Motor neuron (in vitro differentiated cells): ENCODE data around the gene CHRM5. TPM values are rescaled to one million over a fixed set of nuclear protein-coding genes. Genes with fewer than 3 reads are reported as not detected.

ENCODE experiments used
- ATAC-seq, 8 experiments: fragments of 200-7000 bp; cut with Tn5 transposase; replicated peaks in 6 of 8; 2 replicates each; pipeline ENCODE4 v1.8.0; 2021; ENCODE audit warnings: mild to moderate bottlenecking in 8 of 8, moderate library complexity in 8 of 8
- H3K27ac ChIP-seq, 2 donors: fragments of 250-450 bp; sonication (Bioruptor Pico); 2 replicates each; pipeline ENCODE4 v1.9.0; 2021; ENCODE audit warnings: antibody characterized with exemption in 2 of 2, mild to moderate bottlenecking in 2 of 2, moderate library complexity in 1 of 2
- H3K4me1 ChIP-seq, 2 donors: fragments of 250-450 bp; sonication (Bioruptor Pico); replicated peaks in 1 of 2; 2 replicates each; pipeline ENCODE4 v1.6.1; 2021; ENCODE audit warnings: antibody characterized with exemption in 2 of 2, mild to moderate bottlenecking in 2 of 2, moderate library complexity in 1 of 2
- H3K4me3 ChIP-seq, 5 donors: fragments of 250-450 bp; sonication (Bioruptor Pico); 2 replicates each; pipeline ENCODE4 v1.9.0; 2021; ENCODE audit warnings: antibody characterized with exemption in 5 of 5, mild to moderate bottlenecking in 5 of 5, moderate library complexity in 4 of 5
- whole genome bisulfite sequencing, 10 experiments: fragments of 450-650 bp; shearing (Covaris generic); methylation state at CpG; one replicate each; pipeline ENCODE4 v1.0.0; 2022; 5-methylcytosine and 5-hydroxymethylcytosine counted together
- in situ Hi-C, 9 experiments: fragments of 400-800 bp; cut with MboI; loops; one replicate each; pipeline ENCODE4 v1.15.0; 2021; ENCODE audit warnings: low sequenced_read_pairs in 9 of 9, low pct_unique_long_range_greater_than_20kb in 2 of 9; ENCODE audit not compliant: unreplicated experiment in 9 of 9
- total RNA-seq, 8 experiments: library from RNA; unstranded; fragments of 300-600 nt; gene quantifications; 2 replicates each; pipeline versions ENCODE4 v1.2.3 to v1.2.4, GENCODE V29; 2022

CHRM5 gene
- total RNA-seq, 8 experiments from 2014 or later = 0.05 to 1.4 (median 0.46) TPM

DNA sequence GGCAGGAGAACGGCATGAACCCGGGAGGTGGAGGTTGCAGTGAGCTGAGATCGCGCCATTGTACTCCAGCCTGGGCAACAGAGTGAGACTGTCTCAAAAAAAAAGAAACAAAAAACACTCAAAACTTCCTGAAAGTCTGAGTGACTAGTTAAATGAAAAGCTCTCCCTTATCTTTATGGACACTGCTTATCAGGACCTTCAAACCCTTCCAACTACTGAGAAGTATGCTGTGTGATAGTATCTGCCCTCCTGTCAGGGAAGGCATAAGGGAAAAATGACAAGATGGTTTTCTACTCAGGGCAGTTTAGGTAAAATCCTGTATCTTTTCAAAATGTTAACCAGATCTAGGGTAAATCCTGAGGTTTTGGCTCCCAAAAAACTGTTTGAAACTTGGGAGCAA, 111.6 kb downstream of the CHRM5 start:
- in situ Hi-C loops = loop anchor here in 3 of 9 experiments (25.0 kb wide), 3 partner anchors 257 to 832 kb away; partner anchors contain the start of genes GOLGA8B (in 1 of the 3), NOP10 (in 1 of the 3), NUTM1 (in 1 of the 3) and SLC12A6 (in 1 of the 3)
- Histone ChIP-seq H3K4me1 (no peaks in the 10 kb centered on the region), H3K27ac (no peak overlapping the region), H3K4me3 (no peak overlapping the region)
- 89 to 100% (median 95%) methylated on average over 2 to 4 of the region's 4 CpGs; no CpG with 5 or more reads in 6 of the 10 experiments for WGBS, 10 experiments
- no peak for ATAC-seq

DNA sequence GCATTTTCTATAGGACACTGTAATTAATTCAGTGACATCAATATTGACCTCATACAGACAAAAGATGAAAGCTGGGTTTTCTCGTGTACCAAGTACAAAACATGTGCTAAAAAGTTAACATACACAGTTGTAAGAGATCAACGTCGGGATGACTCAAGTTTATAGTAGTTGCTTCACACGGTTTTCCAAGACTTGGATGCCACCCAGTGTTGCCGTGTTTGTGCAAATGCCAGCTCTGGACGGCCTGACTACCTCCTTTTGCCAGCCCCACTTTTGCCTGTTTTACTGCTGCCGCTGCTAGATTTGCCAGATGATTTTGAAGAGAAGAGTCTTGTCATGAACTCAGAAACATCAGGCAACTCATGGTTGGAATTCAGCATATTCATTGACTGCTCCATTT, 115.8 kb downstream of the CHRM5 start:
- Histone ChIP-seq H3K4me3 (no peak overlapping the region), H3K4me1 (no peaks in the 10 kb centered on the region), H3K27ac (no peak overlapping the region)
- 4 to 93% (median 83%) methylated on average over 1 to 7 of the region's 7 CpGs for WGBS, 10 experiments
- in situ Hi-C loops = loop anchor here in 3 of 9 experiments (25.0 kb wide), 3 partner anchors 253 to 828 kb away; partner anchors contain the start of genes GOLGA8B (in 1 of the 3), NOP10 (in 1 of the 3), NUTM1 (in 1 of the 3) and SLC12A6 (in 1 of the 3)
- peak in 2 of 8 experiments; percentile 25 to 79 for ATAC-seq

DNA sequence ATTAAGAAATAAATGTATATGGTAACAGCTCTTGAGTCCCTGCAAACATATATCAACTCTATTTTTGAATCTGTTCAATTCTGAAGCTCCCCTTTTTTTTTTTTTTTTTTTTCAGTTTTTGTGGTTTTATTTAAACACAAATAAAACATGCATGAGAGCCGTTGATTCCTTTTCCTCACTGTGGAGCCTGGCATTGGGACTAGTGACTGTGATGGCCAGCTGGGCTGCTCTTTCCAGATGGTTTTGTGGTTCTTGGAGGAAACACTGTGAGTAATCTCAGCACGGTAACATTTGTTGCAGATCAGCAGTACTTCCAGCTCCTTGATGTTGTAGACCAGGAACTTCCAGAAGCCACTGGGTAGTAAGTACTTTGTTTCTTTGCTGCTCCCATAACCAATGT, 117.4 kb downstream of the CHRM5 start:
- ATAC-seq = no peak
- in situ Hi-C loops = loop anchor here in 3 of 9 experiments (25.0 kb wide), 3 partner anchors 252 to 827 kb away; partner anchors contain the start of genes GOLGA8B (in 1 of the 3), NOP10 (in 1 of the 3), NUTM1 (in 1 of the 3) and SLC12A6 (in 1 of the 3)
- WGBS, 10 experiments = 0 to 100% (median 85%) methylated on average over 1 to 2 of the region's 2 CpGs; no CpG with 5 or more reads in 2 of the 10 experiments
- Histone ChIP-seq H3K4me1 (no peaks in the 10 kb centered on the region), H3K4me3 (no peak overlapping the region), H3K27ac (no peak overlapping the region)

DNA sequence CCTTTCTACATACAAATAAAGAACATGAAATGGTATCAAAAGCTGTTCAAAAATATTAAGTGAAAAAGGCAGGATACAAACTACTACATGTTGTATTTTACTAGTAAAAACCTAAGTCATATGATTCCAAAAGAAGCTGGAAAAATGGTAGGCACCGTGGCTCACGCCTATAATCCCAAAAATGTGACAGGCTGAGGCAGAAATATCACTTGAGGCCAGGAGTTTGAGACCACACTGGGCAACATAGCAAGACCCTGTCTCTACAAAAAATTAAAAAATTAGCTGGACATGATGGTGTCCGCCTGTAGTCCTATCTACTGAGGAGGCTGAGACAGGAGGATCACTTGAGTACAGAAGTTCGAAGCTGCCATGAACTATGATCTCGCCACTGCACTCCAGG, 131.6 kb downstream of the CHRM5 start:
- ATAC-seq = no peak
- WGBS, 10 experiments = 15 to 100% (median 88%) methylated on average over 1 to 5 of the region's 5 CpGs; no CpG with 5 or more reads in 1 of the 10 experiments
- in situ Hi-C loops = loop anchor here in 7 of 9 experiments (10.0 to 25.0 kb wide), 7 partner anchors 112 to 812 kb away; partner anchors contain the start of genes KATNBL1 (in 5 of the 7), EMC4 (in 1 of the 7), GOLGA8B (in 1 of the 7) and LPCAT4 (in 1 of the 7)

DNA sequence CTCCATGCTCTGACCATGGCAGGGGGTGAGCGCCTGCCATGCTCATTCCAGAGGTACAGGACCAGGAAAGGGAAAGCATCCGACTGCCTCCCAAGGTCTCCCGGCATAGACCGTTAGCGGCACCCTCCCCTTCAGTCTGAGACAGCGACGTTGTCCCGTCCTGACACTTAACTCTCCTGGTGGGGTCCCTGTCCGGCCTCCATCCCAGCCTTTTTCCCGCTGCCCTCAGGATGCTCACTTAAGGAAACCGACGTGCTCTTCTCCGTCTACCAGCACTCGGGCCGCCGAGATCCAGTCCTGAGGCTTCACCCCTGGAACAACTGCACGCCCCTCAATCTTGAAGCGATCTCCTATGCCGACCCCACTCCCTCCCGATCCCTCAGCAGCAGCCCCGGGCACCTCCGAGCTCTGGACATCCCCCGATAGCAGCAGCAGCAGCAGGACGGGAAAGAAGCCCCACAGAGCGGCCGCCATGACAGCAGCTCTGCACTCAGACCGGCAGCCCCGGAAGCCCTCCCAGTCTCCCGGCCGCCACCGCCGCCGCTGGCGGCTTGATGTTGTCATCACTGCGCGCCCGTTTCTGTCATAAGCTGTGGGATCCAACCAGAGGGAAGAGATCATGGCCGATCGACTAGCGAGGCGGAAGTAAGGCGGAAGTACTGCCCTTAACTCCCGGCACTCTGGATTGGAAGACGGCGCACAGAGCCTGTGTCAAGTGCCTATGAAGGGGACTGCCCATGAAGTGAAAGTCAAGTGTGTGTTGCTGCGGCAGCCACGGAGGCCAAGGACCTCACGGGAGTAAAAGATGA, 133.3 kb downstream of the CHRM5 start, which contains the start of the genes EMC7 and PGBD4:
EMC7 (minus strand) TSS at position 497 of the 809 bp plus-strand sequence; CDS start at position 474, 23 bp downstream.
PGBD4 (plus strand) TSS at position 718 of the 809 bp plus-strand sequence. CDS start 449 bp downstream, outside the sequence.
- WGBS, 10 experiments = 0 to 8% (median 0%) methylated on average over 1 to 13 of the region's 48 CpGs; no CpG with 5 or more reads in 2 of the 10 experiments
- H3K27ac ChIP-seq = peak within 1 kb of the TSS; percentile 91 to 92
- peak within 1 kb of the TSS; percentile 64 to 99 (median 91) for H3K4me3 ChIP-seq
- peak; percentile 96 to 100 (median 99) for ATAC-seq
- H3K4me1 ChIP-seq = peaks cover 6 to 10% of the 10 kb centered on the region in 2 donors
- in situ Hi-C loops = loop anchor here in 6 of 9 experiments (10.0 to 25.0 kb wide), 4 partner anchors 111 to 261 kb away; partner anchors contain the start of genes KATNBL1 (in 5 of the 6), EMC4 (in 1 of the 6) and LPCAT4 (in 1 of the 6)

More for the DNA sequence above, 131.6 kb downstream of the CHRM5 start:
- peaks cover 6 to 10% of the 10 kb centered on the region in 2 donors for H3K4me1 ChIP-seq
- H3K27ac ChIP-seq = no peak overlapping the region
- peak overlapping the region in 1 of 5 donors; percentile 99 for H3K4me3 ChIP-seq

DNA sequence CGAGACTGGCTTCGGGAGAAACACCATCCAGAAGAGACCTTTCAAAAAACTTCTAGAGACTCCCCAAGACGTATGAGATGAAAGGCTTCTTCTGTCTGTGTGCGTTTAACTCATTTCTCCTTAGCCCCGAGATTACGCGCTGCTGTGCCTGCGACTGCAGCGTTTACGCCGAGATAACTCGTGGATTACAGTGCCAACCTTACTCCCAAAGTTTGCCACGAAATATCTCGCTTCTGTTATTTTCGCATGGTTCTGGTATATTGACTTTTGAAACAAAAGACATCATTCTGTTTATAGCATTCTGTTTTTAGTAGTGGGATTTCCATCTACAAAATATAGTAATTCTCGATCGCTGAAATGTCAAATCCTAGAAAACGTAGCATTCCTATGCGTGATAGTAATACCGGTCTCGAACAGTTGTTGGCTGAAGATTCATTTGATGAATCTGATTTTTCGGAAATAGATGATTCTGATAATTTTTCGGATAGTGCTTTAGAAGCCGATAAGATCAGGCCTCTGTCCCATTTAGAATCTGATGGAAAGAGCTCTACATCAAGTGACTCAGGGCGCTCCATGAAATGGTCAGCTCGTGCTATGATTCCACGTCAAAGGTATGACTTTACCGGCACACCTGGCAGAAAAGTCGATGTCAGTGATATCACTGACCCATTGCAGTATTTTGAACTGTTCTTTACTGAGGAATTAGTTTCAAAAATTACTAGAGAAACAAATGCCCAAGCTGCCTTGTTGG, 134.1 kb downstream of the CHRM5 start:
- no peak for ATAC-seq
- Histone ChIP-seq H3K27ac (peak overlapping the region; percentile 60 to 76), H3K4me1 (peaks cover 6 to 10% of the 10 kb centered on the region in 2 donors), H3K4me3 (peak overlapping the region; percentile 64 to 99 (median 91))
- 0 to 58% (median 22%) methylated on average over 3 to 22 of the region's 29 CpGs for WGBS, 10 experiments
- in situ Hi-C loops = loop anchor here in 6 of 9 experiments (10.0 to 25.0 kb wide), 4 partner anchors 110 to 260 kb away; partner anchors contain the start of genes KATNBL1 (in 5 of the 6), EMC4 (in 1 of the 6) and LPCAT4 (in 1 of the 6)

DNA sequence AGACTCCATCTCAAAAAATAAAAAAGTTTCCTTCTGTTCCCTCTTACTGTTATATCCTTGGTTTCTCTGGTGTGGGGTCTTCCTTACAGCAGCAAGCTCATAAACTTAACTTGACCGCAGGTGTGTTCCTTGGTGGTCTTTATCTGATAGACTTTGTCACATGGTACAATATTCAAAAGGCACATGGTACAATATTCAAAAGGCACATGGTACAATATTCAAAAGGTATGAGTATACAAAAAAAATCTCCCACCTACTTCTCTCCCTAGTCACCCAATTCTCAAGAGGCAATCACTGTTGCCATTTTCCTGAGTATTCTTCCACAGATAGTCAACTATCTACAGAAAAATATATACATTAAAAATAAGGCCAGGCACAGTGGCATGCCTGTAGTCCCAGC, 138.1 kb downstream of the CHRM5 start:
- no peak overlapping the region for H3K4me3 ChIP-seq
- in situ Hi-C loops = loop anchor here in 6 of 9 experiments (10.0 to 25.0 kb wide), 4 partner anchors 106 to 256 kb away; partner anchors contain the start of genes KATNBL1 (in 5 of the 6), EMC4 (in 1 of the 6) and LPCAT4 (in 1 of the 6)
- 80 to 100% (median 100%) methylated on average over 1 of the region's 1 CpG; no CpG with 5 or more reads in 6 of the 10 experiments for WGBS, 10 experiments
- no peak for ATAC-seq
- no peak overlapping the region for H3K27ac ChIP-seq
- H3K4me1 ChIP-seq = peaks cover 6% of the 10 kb centered on the region in 2 donors

DNA sequence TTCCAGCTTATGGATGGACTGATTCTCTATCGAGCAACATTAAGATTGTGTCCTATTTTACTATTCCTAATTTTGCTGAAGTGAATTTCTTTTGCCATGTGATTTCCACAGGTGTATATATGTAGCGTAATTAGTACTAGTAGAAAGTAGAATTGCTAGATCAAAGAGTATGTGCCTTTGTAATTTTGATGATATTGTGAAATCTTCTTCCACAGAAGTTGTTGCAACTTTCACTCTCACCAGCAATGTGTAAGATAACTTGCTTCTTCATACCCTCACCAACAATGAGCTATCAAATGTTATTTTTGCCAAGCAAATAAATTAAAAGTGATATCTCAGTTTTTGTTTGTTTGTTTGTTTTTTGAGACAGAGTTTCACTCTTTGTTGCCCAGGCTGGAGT, 139.0 kb downstream of the CHRM5 start:
- no peak overlapping the region for H3K27ac ChIP-seq

DNA sequence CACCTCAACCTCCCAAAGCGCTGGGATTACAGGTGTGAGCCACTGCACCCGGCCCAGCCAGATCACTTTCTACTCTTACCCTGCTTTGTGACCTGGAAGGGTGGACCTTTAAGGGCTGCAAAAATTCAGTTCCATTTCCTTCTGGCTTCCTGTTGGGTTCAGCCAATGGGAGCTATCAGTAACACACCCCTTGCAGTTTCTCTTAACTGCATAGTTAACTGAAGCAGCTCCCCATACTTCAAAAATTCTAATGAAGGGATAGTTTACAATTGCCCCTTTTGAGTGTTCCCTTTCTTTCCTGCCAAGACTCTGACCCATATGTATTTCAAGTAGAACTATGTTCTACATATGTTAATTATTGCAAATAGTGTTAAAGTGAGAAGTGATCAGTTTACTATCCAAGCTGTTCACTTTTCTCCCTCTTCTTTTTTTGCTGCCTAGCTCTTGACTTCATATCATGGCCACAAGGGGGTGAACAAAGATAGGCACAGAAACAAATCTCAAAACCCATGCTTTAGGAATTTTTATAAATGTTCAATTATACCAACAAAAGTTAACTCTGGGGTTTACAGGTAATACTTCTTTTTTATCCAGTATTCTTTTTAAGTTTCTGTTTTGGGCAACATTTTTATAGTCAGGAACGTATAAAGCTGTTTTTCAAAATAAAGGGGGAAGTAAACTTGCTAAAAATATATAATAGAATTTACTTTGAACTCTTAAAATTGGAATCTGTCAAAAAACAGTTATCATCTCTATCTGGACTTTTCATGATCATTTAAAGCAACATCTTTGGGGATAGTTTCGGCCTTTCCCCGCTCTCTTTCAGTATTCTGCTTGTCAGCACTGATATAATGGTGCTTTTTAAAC, 141.7 kb downstream of the CHRM5 start:
- H3K27ac ChIP-seq = no peak overlapping the region
- ATAC-seq = peak in 3 of 8 experiments; percentile 73 to 86 (median 82)
- in situ Hi-C loops = loop anchor here in 6 of 9 experiments (10.0 to 25.0 kb wide), 4 partner anchors 102 to 252 kb away; partner anchors contain the start of genes KATNBL1 (in 5 of the 6), EMC4 (in 1 of the 6) and LPCAT4 (in 1 of the 6)
- H3K4me3 ChIP-seq = no peak overlapping the region
- H3K4me1 ChIP-seq = no peaks in the 10 kb centered on the region
- WGBS, 10 experiments = 0 to 80% (median 67%) methylated on average over 3 to 5 of the region's 5 CpGs; no CpG with 5 or more reads in 1 of the 10 experiments

More for the DNA sequence above, 139.0 kb downstream of the CHRM5 start:
- in situ Hi-C loops = loop anchor here in 6 of 9 experiments (10.0 to 25.0 kb wide), 4 partner anchors 105 to 255 kb away; partner anchors contain the start of genes KATNBL1 (in 5 of the 6), EMC4 (in 1 of the 6) and LPCAT4 (in 1 of the 6)
- H3K4me1 ChIP-seq = peaks cover 6% of the 10 kb centered on the region in 2 donors
- no peak for ATAC-seq
- no peak overlapping the region for H3K4me3 ChIP-seq
- 73 to 100% (median 90%) methylated on average over 1 to 2 of the region's 2 CpGs for WGBS, 10 experiments

DNA sequence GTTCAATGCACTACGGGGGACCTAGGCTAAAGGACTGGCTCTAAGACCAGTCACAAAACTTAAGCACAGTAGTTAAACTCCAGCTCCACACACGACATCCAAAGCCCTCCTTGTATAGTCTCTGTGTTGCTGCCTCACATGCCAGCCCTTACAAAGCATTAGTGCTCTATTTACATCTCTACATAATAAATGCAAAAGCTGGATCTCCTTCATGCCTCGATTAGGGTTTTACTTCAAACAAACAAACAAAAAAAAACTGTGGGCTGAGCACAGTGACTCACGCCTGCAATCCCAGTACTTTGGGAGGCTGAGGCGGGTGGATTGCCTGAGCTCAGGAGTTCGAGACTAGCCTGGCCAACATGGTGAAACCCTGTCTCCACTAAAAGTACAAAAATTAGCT, 143.2 kb downstream of the CHRM5 start:
- in situ Hi-C loops = loop anchor here in 5 of 9 experiments (25.0 kb wide), 2 partner anchors 101 to 251 kb away; partner anchors contain the start of genes KATNBL1 (in 4 of the 5) and LPCAT4 (in 1 of the 5)
- peak in 3 of 8 experiments; percentile 74 to 87 (median 84) for ATAC-seq
- Histone ChIP-seq H3K4me3 (no peak overlapping the region), H3K27ac (no peak overlapping the region), H3K4me1 (no peaks in the 10 kb centered on the region)
- 20 to 72% (median 44%) methylated on average over 1 to 6 of the region's 6 CpGs; no CpG with 5 or more reads in 2 of the 10 experiments for WGBS, 10 experiments

DNA sequence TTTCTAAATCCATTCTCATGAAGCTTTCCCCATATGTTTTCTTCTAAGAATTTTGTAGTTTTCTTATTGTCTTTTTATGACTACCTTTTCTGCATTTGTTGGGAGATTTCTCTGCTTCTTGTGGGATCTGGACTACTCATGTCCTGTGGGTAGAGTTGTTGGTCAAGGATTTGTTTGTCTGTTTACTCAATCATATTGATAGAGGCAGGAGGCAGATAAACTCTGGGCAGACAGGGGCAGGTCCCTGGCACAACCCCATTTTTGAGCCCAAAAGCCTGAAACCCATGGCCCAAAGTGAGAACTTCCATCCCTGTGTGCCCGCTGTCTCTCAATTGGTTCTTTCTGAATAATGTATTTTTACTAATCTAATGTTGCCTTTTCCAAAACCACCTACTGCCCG, 145.9 kb downstream of the CHRM5 start:
- no peaks in the 10 kb centered on the region for H3K4me1 ChIP-seq
- no peak overlapping the region for H3K27ac ChIP-seq
- WGBS, 10 experiments = 0 to 100% (median 40%) methylated on average over 1 to 2 of the region's 2 CpGs; no CpG with 5 or more reads in 3 of the 10 experiments
- in situ Hi-C loops = loop anchor here in 5 of 9 experiments (25.0 kb wide), 2 partner anchors 98 to 248 kb away; partner anchors contain the start of genes KATNBL1 (in 4 of the 5) and LPCAT4 (in 1 of the 5)
- no peak overlapping the region for H3K4me3 ChIP-seq
- no peak for ATAC-seq
